Hepatocyte (in vitro differentiated cells): Measurements from ENCODE around the gene FAM210B.

Experiments used
- EZH2 ChIP-seq: fragments of 200-600 bp; sonication (generic); IDR thresholded peaks from 2 replicates; pipeline ENCODE4 v1.6.1; 2016; ENCODE audit warnings: antibody characterized with exemption, mild to moderate bottlenecking, borderline replicate concordance
- TF ChIP-seq, protein P1 (sequence below): fragments of 200-600 bp; sonication (generic); IDR thresholded peaks from 2 replicates; pipeline ENCODE4 v1.5.1; 2016; ENCODE audit warnings: antibody characterized with exemption, mild to moderate bottlenecking; ENCODE audit not compliant: poor library complexity

DNA sequence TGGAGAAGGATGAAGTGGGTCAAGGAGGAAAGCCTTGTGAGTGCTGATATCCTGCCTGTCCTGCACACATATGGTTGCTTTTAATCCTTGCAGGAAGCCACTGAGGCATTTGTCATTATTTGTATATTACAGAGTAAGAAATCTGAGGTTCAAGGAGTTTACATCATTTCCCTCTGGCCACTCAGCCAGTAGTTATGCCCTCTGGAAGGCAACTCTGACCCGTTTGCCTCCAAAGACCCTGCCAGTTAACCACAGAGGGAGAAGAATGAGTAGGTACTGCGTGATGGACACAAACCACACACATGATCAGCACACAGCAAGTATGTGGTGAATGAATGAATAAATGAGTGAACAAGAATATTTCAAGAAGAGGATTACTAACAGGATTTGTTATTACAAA lies 7.9 kb upstream of the FAM210B start:
- TF ChIP-seq, protein P1, sequence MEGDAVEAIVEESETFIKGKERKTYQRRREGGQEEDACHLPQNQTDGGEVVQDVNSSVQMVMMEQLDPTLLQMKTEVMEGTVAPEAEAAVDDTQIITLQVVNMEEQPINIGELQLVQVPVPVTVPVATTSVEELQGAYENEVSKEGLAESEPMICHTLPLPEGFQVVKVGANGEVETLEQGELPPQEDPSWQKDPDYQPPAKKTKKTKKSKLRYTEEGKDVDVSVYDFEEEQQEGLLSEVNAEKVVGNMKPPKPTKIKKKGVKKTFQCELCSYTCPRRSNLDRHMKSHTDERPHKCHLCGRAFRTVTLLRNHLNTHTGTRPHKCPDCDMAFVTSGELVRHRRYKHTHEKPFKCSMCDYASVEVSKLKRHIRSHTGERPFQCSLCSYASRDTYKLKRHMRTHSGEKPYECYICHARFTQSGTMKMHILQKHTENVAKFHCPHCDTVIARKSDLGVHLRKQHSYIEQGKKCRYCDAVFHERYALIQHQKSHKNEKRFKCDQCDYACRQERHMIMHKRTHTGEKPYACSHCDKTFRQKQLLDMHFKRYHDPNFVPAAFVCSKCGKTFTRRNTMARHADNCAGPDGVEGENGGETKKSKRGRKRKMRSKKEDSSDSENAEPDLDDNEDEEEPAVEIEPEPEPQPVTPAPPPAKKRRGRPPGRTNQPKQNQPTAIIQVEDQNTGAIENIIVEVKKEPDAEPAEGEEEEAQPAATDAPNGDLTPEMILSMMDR: no peak
- TF ChIP-seq EZH2: no peak
